SK-N-SH (cell line): ENCODE results near the gene AGRP. TPM values are rescaled to one million over a fixed set of nuclear protein-coding genes. Genes with fewer than 3 reads are reported as not detected.

ENCODE experiments used
- CTCF ChIA-PET: fragments of 300-600, 350-600 bp; formaldehyde crosslinking; extraction: SDS; loops from one replicate; lab custom pipeline; 2021; lab: Yijun Ruan, JAX
- POLR2A ChIA-PET: fragments of 350-600 bp; sonication (Branson Sonifier 250); formaldehyde crosslinking; extraction: SDS; loops from one replicate; lab custom pipeline; 2020; ENCODE audit warnings: antibody characterized with exemption, inconsistent platforms; lab: Yijun Ruan, JAX
- DNase-seq: peaks from one replicate; pipeline ENCODE4 v3.0.0; 2012
- H2AFZ ChIP-seq: fragments of 200-600 bp; sonication (generic); 2 replicates; pipeline ENCODE4 v1.8.1; 2016; ENCODE audit warnings: antibody characterized with exemption, mild to moderate bottlenecking, low read depth
- H3F3A ChIP-seq: fragments of 200-600 bp; sonication (generic); replicated peaks from 2 replicates; pipeline ENCODE3; 2016; ENCODE audit warnings: antibody characterized with exemption, mild to moderate bottlenecking; ENCODE audit not compliant: insufficient read depth
- H3K27ac ChIP-seq, 2 experiments: fragments of 200-500 bp in 1 of 2; fragments of 200-600 bp in 1 of 2; sonication (Bioruptor generic) in 1 of 2; sonication (generic), shearing (Covaris generic) in 1 of 2; 2 replicates each; pipeline versions ENCODE4 v1.5.1 to v1.6.1; 2014 to 2016; ENCODE audit warnings: low read depth in 2 of 2, inconsistent platforms in 1 of 2, low read length in 1 of 2, mild to moderate bottlenecking in 1 of 2, mixed read lengths in 1 of 2
- H3K27me3 ChIP-seq: fragments of 200-600 bp; sonication (generic), shearing (Covaris generic); 2 replicates; pipeline ENCODE4 v1.6.1; 2016; ENCODE audit warnings: mixed run types; ENCODE audit not compliant: insufficient read depth
- H3K36me3 ChIP-seq, 2 experiments: fragments of 200-500 bp in 1 of 2; fragments of 200-600 bp in 1 of 2; sonication (Bioruptor generic) in 1 of 2; sonication (generic) in 1 of 2; replicated peaks in 1 of 2; 2 replicates each; pipeline versions ENCODE3 to v1.5.1; 2014 to 2016; ENCODE audit warnings: low read length in 1 of 2, mild to moderate bottlenecking in 1 of 2; ENCODE audit not compliant: insufficient read depth in 2 of 2, control insufficient read depth in 1 of 2
- H3K4me1 ChIP-seq, 2 experiments: fragments of 200-500 bp in 1 of 2; fragments of 200-600 bp in 1 of 2; sonication (Bioruptor generic) in 1 of 2; sonication (generic), shearing (Covaris generic) in 1 of 2; 2 replicates each; pipeline versions ENCODE4 v1.5.1 to v1.6.1; 2014 to 2016; ENCODE audit warnings: low read depth in 1 of 2, low read length in 1 of 2, mixed run types in 1 of 2; ENCODE audit not compliant: insufficient read depth in 2 of 2, control insufficient read depth in 1 of 2
- H3K4me2 ChIP-seq: fragments of 200-600 bp; sonication (generic), shearing (Covaris generic); 2 replicates; pipeline ENCODE4 v1.6.1; 2017; ENCODE audit warnings: mixed run types
- H3K4me3 ChIP-seq, 2 experiments: fragments of 200-500 bp in 1 of 2; fragments of 200-600 bp in 1 of 2; sonication (Bioruptor generic) in 1 of 2; sonication (generic), shearing (Covaris generic) in 1 of 2; 2 replicates each; pipeline versions ENCODE4 v1.5.1 to v1.8.1; 2014 to 2016; ENCODE audit warnings: low read depth in 2 of 2, inconsistent platforms in 1 of 2, low read length in 1 of 2, mild to moderate bottlenecking in 1 of 2, mixed read lengths in 1 of 2, moderate library complexity in 1 of 2
- H3K79me2 ChIP-seq: fragments of 200-600 bp; sonication (generic); 2 replicates; pipeline ENCODE4 v1.8.1; 2017; ENCODE audit warnings: mild to moderate bottlenecking; ENCODE audit not compliant: insufficient read depth
- H3K9ac ChIP-seq: fragments of 200-600 bp; sonication (generic); 2 replicates; pipeline ENCODE4 v1.6.1; 2017; ENCODE audit warnings: mixed run types
- H3K9me2 ChIP-seq: fragments of 200-600 bp; sonication (generic); 2 replicates; pipeline ENCODE4 v1.6.1; 2017; ENCODE audit warnings: mixed run types
- H3K9me3 ChIP-seq: fragments of 200-600 bp; sonication (generic); 2 replicates; pipeline ENCODE4 v1.6.1; 2017; ENCODE audit warnings: mixed run types, mild to moderate bottlenecking, moderate library complexity
- H4K20me1 ChIP-seq: fragments of 200-600 bp; sonication (generic); 2 replicates; pipeline ENCODE4 v1.6.1; 2017; ENCODE audit warnings: mild to moderate bottlenecking, mixed run types; ENCODE audit not compliant: insufficient read depth
- ELF1 ChIP-seq: IDR thresholded peaks from 2 replicates; pipeline ENCODE4 v1.4.0; 2012
- EZH2phosphoT487 ChIP-seq: fragments of 200-600 bp; sonication (generic); IDR thresholded peaks from 2 replicates; pipeline ENCODE4 v1.6.1; 2017; ENCODE audit warnings: low read depth, mixed run types, mild to moderate bottlenecking, antibody characterized with exemption, moderate library complexity, borderline replicate concordance
- FOSL2 ChIP-seq: IDR thresholded peaks from 2 replicates; pipeline ENCODE4 v1.4.0; 2012; ENCODE audit warnings: low read depth, mild to moderate bottlenecking, moderate library complexity, borderline replicate concordance
- FOXJ3 ChIP-seq: sonication (generic); formaldehyde crosslinking; IDR thresholded peaks from 2 replicates; pipeline ENCODE4 v1.5.1; 2020; ENCODE audit warnings: mild to moderate bottlenecking, missing genetic modification reagents
- GATA2 ChIP-seq: sonication (generic); formaldehyde crosslinking; IDR thresholded peaks from 2 replicates; pipeline ENCODE4 v1.5.0; 2020; ENCODE audit warnings: mild to moderate bottlenecking, missing genetic modification reagents
- IRF3 ChIP-seq: fragments of 150-350 bp; IDR thresholded peaks from 2 replicates; pipeline ENCODE4 v1.6.1; 2016; ENCODE audit warnings: mild to moderate bottlenecking, low read depth, low read length
- JUND ChIP-seq: IDR thresholded peaks from 2 replicates; pipeline ENCODE4 v1.4.0; 2012
- MEF2A ChIP-seq: IDR thresholded peaks from 2 replicates; pipeline ENCODE4 v1.4.0; 2012; ENCODE audit warnings: low read depth, borderline replicate concordance
- MXI1 ChIP-seq: IDR thresholded peaks from 2 replicates; pipeline ENCODE4 v1.6.1; 2012; ENCODE audit warnings: mild to moderate bottlenecking, low read depth, low read length, improper control_type of control experiment
- NFIC ChIP-seq: IDR thresholded peaks from 2 replicates; pipeline ENCODE4 v1.4.0; 2012; ENCODE audit warnings: borderline replicate concordance
- RCOR1 ChIP-seq: fragments of 150-350 bp; IDR thresholded peaks from 2 replicates; pipeline ENCODE4 v1.6.1; 2017; ENCODE audit warnings: antibody characterized with exemption, low read length
- RFX5 ChIP-seq: IDR thresholded peaks from 2 replicates; pipeline ENCODE4 v1.6.1; 2012; ENCODE audit warnings: mild to moderate bottlenecking, improper control_type of control experiment, low read length
- RXRA ChIP-seq: IDR thresholded peaks from 2 replicates; pipeline ENCODE4 v1.4.0; 2012; ENCODE audit warnings: low read depth, mild to moderate bottlenecking, borderline replicate concordance
- SIN3A ChIP-seq: IDR thresholded peaks from 2 replicates; pipeline ENCODE4 v1.6.1; 2012; ENCODE audit warnings: low read depth, mild to moderate bottlenecking, low read length, moderate library complexity, borderline replicate concordance
- TAF1 ChIP-seq: IDR thresholded peaks from 2 replicates; pipeline ENCODE4 v1.6.1; 2012; ENCODE audit warnings: low read depth, mild to moderate bottlenecking, low read length, moderate library complexity, borderline replicate concordance
- TCF12 ChIP-seq: IDR thresholded peaks from 2 replicates; pipeline ENCODE4 v1.4.0; 2012
- TEAD4 ChIP-seq: IDR thresholded peaks from 2 replicates; pipeline ENCODE4 v1.4.0; 2012; ENCODE audit warnings: mild to moderate bottlenecking, borderline replicate concordance; ENCODE audit not compliant: insufficient read depth
- USF1 ChIP-seq: IDR thresholded peaks from 2 replicates; pipeline ENCODE4 v1.4.0; 2012; ENCODE audit warnings: low read depth, borderline replicate concordance
- WGBS: methylation state at CpG from one replicate; pipeline ENCODE4 v1.1.6; 2017; ENCODE audit warnings: low lambda C conversion rate; 5-methylcytosine and 5-hydroxymethylcytosine counted together
- polyA plus RNA-seq, 3 experiments: library from polyadenylated mRNA; depleted of rRNA; stranded (reverse); fragments of >200 nt; gene quantifications; 2 replicates each; pipeline ENCODE4 v1.2.3, GENCODE V29; 2012
- TF ChIP-seq, protein P1 (sequence below): IDR thresholded peaks from 2 replicates; pipeline ENCODE4 v1.4.0; 2012; ENCODE audit warnings: low read depth, borderline replicate concordance
- TF ChIP-seq, protein P2 (sequence below): IDR thresholded peaks from 2 replicates; pipeline ENCODE4 v1.4.0; 2012; ENCODE audit warnings: low read depth

AGRP gene, protein sequence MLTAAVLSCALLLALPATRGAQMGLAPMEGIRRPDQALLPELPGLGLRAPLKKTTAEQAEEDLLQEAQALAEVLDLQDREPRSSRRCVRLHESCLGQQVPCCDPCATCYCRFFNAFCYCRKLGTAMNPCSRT
- not detected in 2 replicates for polyA plus RNA-seq (2012; rRNA removed)
- polyA plus RNA-seq (2012; cell fraction: cytosol; rRNA removed) = not detected in 2 replicates
- not detected in 2 replicates for polyA plus RNA-seq (2012; cell fraction: nucleus; rRNA removed)

DNA sequence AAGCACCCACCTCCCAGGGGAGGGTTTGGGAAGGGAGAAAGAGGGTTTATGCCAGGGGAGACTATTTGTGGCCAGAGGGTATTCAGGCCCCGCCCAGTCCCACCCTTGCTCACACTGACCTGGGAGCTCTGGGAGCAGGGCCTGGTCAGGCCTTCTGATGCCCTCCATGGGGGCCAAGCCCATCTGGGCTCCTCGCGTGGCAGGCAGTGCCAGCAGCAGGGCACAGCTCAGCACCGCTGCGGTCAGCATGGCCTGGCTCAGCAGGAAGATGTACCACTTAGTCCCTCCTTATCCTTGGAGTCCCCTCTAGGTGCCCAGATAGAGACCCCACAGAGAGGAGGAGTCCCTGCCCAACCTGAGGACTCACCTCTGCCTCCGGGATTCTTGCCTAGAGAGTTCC is at the start of gene AGRP:
TSS of gene AGRP (minus strand) at position 398 of the 400 bp plus-strand sequence. CDS start at position 249, 149 bp downstream.
- Histone ChIP-seq H3K9ac (peak within 1 kb of the TSS; percentile 70), H2AFZ (peak within 1 kb of the TSS; percentile 91; the same call in 1 of the 2 replicates), H3K79me2 (peaks cover 45% of the 10 kb centered on the region), H4K20me1 (peaks cover 11% of the 10 kb centered on the region), H3K27ac (peak within 1 kb of the TSS in 1 of 2 experiments; percentile 91; a peak in 3 of 4 replicates), H3K4me3 (peak within 1 kb of the TSS; percentile 80 to 100), H3F3A (peaks cover 5% of the 10 kb centered on the region), H3K4me1 (peaks cover 6 to 19% of the 10 kb centered on the region in 2 experiments; a peak in 1 of 4 replicates), H3K27me3 (no peaks in the 10 kb centered on the region), H3K9me2 (no peaks in the 10 kb centered on the region), H3K4me2 (peak within 1 kb of the TSS; percentile 85), H3K36me3 (peaks cover 0 to 3% of the 10 kb centered on the region in 2 experiments), H3K9me3 (no peaks in the 10 kb centered on the region)
- CTCF ChIA-PET = interaction anchor here (1.5 to 2.9 kb wide), 5 partner anchors 9 to 161 kb away, joined by 5 to 45 read pairs (median 18); partner anchors contain the start of gene CARMIL2
- WGBS = 100% methylated on average over 2 of the region's 6 CpGs
- no peak for TF ChIP-seq RCOR1
- no peak for TF ChIP-seq EZH2phosphoT487
- TF ChIP-seq MEF2A = no peak
- TF ChIP-seq TEAD4 = no peak
- TF ChIP-seq TCF12 = no peak
- no peak for TF ChIP-seq FOXJ3
- TF ChIP-seq USF1 = no peak
- no peak for TF ChIP-seq FOSL2
- no peak for TF ChIP-seq SIN3A
- no peak for TF ChIP-seq GATA2 (CRISPR knock-in tag)
- TF ChIP-seq IRF3 = no peak
- TF ChIP-seq NFIC = no peak
- TF ChIP-seq RFX5 = no peak
- POLR2A ChIA-PET = no interaction called here
- no peak for DNase-seq

DNA sequence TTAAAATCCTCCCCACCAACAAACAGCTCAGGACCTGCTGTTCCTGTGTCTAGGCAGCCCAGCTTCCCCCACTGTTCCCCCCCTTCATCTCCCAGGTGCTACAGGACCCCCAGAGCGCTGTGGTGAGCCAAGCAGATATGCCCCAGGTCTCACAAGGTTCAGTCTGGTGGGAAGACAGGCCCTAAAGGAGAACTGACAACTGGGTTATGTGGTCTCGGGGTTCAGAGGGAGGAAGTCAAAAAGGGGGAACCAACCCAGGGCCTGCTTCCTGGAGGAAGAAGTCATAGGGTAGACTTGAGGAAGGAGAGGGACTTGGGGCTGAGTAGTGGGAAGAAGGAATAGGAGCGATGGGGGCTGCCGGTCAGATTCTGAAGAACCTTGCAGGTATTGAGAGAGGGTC is 47.9 kb upstream of the AGRP start:
- H4K20me1 ChIP-seq = peaks cover 59% of the 10 kb centered on the region
- peaks cover 0 to 4% of the 10 kb centered on the region in 2 experiments for H3K36me3 ChIP-seq
- no peaks in the 10 kb centered on the region for H3K9me3 ChIP-seq
- no peaks in the 10 kb centered on the region for H3K27me3 ChIP-seq
- ChIA-PET CTCF (interaction anchor here (1.8 to 6.6 kb wide), 5 partner anchors 10 to 132 kb away, joined by 5 to 60 read pairs (median 17); partner anchors contain the start of gene CARMIL2), POLR2A (interaction anchor here (0.6 kb wide), 1 partner anchor 554 kb away, joined by 4 read pairs; the partner anchor contains the start of gene NFATC3)
- H3K79me2 ChIP-seq = peaks cover 73% of the 10 kb centered on the region
- peak overlapping the region in 1 of 2 experiments; percentile 83; a peak in 1 of 4 replicates for H3K27ac ChIP-seq
- no peak overlapping the region for H3K4me3 ChIP-seq
- peak overlapping the region; percentile 96 for H3K4me2 ChIP-seq
- no peak overlapping the region for H2AFZ ChIP-seq
- H3K4me1 ChIP-seq = peaks cover 21% of the 10 kb centered on the region in 2 experiments; a peak in 3 of 4 replicates
- H3K9ac ChIP-seq = peak overlapping the region; percentile 88
- WGBS = 97% methylated on average over 4 of the region's 4 CpGs
- DNase-seq = no peak
- TF ChIP-seq, protein P1, sequence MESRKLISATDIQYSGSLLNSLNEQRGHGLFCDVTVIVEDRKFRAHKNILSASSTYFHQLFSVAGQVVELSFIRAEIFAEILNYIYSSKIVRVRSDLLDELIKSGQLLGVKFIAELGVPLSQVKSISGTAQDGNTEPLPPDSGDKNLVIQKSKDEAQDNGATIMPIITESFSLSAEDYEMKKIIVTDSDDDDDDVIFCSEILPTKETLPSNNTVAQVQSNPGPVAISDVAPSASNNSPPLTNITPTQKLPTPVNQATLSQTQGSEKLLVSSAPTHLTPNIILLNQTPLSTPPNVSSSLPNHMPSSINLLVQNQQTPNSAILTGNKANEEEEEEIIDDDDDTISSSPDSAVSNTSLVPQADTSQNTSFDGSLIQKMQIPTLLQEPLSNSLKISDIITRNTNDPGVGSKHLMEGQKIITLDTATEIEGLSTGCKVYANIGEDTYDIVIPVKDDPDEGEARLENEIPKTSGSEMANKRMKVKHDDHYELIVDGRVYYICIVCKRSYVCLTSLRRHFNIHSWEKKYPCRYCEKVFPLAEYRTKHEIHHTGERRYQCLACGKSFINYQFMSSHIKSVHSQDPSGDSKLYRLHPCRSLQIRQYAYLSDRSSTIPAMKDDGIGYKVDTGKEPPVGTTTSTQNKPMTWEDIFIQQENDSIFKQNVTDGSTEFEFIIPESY = no peak
- no peak for TF ChIP-seq SIN3A
- no peak for TF ChIP-seq JUND
- no peak for TF ChIP-seq TAF1
- no peak for TF ChIP-seq RXRA
- TF ChIP-seq FOXJ3 = no peak
- TF ChIP-seq MXI1 = no peak
- TF ChIP-seq ELF1 = no peak
- TF ChIP-seq, protein P2, sequence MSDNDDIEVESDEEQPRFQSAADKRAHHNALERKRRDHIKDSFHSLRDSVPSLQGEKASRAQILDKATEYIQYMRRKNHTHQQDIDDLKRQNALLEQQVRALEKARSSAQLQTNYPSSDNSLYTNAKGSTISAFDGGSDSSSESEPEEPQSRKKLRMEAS = no peak
- TF ChIP-seq NFIC = no peak
- H3K9me2 ChIP-seq = no peaks in the 10 kb centered on the region
- peaks cover 20% of the 10 kb centered on the region for H3F3A ChIP-seq
